Body of pancreas (tissue), 4 donors: Measurements from ENCODE around the gene EGR4.

Experiments
- POLR2A ChIP-seq, 3 donors: fragments of 450-650 bp; IDR thresholded peaks; one replicate each; pipeline ENCODE4 v1.6.1; 2016; ENCODE audit warnings: antibody characterized with exemption in 3 of 3, mild to moderate bottlenecking in 2 of 3
- TF ChIP-seq, protein P1 (sequence below), 7 experiments: fragments of 450-650 bp in 4 of 7; fragments of 200-600 bp in 3 of 7; sonication (generic) in 3 of 7; IDR thresholded peaks; one replicate each; pipeline ENCODE4 v1.5.1; 2016 to 2019; ENCODE audit warnings: antibody characterized with exemption in 7 of 7

- TF ChIP-seq, protein P1, sequence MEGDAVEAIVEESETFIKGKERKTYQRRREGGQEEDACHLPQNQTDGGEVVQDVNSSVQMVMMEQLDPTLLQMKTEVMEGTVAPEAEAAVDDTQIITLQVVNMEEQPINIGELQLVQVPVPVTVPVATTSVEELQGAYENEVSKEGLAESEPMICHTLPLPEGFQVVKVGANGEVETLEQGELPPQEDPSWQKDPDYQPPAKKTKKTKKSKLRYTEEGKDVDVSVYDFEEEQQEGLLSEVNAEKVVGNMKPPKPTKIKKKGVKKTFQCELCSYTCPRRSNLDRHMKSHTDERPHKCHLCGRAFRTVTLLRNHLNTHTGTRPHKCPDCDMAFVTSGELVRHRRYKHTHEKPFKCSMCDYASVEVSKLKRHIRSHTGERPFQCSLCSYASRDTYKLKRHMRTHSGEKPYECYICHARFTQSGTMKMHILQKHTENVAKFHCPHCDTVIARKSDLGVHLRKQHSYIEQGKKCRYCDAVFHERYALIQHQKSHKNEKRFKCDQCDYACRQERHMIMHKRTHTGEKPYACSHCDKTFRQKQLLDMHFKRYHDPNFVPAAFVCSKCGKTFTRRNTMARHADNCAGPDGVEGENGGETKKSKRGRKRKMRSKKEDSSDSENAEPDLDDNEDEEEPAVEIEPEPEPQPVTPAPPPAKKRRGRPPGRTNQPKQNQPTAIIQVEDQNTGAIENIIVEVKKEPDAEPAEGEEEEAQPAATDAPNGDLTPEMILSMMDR (IDR thresholded peaks at IDR 0.05) = no peak
- TF ChIP-seq POLR2A (IDR thresholded peaks at IDR 0.05) = no peak
Observed at GRCh38 chr2:73256618-73256922, 36.8 kb downstream of the EGR4 start.
